NCI-H82 (cell line): Measurements from ENCODE around the gene SLC5A6.

Experiments
- DNase-seq: peaks from one replicate; lab custom pipeline; 2025; lab: John Stamatoyannopoulos, UW

The SLC5A6 gene

DNA sequence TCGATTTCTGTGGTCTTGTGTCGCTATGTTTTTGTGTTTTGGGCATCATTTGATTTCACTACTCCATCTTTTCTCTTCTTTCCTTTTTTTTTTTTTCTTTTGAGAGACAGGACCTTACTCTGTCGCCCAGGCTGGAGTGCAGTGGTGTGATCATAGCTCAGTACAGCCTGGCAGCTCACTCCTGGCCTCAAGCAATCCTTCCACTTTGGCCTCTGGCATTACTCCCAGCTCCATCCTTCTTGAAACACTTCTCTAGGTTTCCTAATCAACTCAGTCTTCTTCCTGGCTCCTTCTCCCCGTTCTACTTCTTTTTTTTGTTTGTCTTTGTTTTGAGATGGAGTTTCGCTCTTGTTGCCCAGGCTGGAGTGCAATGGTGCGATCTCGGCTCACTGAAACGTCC is 36.7 kb downstream of the SLC5A6 start:
- DNase-seq: no peak

DNA sequence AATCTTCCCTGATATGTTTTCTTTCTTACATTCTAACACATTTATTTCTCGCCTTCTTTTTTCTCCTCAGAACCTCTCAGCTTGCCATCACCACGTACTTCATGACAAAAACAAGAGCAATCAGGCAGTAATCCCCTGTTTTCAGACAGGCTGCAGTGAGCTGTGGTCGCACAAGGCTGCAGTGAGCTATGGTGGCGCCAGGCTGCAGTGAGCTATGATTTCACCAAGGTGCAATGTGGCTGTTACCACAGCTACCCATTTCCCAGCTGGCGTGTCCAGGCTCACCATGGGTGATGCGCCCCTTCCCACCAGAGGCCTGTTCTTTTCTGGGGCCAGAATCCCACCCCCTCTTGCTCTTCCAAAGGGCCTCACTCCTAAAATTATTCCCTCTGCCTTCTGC is 37.4 kb downstream of the SLC5A6 start:
- DNase-seq: peak; percentile 33

DNA sequence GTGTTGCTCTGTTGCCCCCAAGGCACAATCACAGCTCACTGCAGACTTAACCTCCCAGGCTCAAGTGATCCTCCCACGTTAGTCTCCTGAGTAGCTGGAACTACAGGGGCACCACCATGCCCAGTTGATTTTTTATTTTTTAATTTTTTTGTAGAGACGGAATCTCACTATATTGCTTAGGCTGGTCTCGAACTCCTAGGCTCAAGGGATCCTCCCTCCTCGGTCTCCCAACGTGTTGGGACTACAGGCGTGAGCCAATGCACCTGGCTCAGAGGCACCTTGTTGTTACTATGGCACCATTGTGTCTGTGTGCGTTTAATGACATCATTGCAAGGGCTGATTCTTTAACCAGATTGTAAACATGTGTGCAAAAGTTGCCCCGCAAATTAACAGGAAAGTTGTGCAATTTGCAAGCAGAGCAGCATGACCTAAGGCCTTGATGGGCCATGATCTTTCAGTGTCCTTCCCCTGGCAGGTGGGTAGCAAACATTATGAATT is 40.7 kb downstream of the SLC5A6 start:
- DNase-seq: no peak

DNA sequence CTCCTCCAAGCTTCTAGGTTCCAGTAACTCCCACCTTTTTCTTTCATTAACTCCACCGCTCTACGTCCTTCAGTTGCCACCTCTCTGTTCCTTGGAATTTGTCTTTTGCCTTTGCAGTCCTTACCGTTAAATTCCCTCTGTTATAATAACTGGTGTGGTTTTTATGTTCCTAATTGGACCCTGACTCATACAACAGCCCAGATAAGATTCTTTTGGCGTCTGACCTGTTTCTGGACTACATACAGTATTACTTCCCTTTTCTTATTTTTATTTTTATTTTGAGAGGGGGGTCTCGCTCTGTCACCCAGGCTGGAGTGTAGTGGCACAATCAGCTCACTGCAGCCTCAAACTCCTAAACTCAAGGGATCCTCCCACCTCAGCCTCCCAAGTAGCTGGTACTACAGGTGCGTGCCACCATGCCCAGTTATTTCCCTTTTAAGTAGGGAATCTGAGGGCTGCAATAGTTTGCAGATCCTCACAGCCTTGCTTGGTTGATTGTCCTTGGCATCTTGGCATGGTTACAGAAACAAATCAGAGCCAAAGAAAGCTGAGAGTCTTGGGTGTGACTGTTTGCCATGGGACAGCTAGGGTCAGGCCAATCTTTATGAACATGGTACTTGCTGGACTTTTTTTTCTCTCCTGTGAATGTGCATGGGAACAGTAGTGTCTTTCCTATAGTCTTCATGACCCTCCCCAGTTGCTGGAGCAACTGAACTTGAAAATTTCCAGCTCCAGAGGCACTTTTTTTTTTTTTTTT is 41.3 kb downstream of the SLC5A6 start:
- no peak for DNase-seq

DNA sequence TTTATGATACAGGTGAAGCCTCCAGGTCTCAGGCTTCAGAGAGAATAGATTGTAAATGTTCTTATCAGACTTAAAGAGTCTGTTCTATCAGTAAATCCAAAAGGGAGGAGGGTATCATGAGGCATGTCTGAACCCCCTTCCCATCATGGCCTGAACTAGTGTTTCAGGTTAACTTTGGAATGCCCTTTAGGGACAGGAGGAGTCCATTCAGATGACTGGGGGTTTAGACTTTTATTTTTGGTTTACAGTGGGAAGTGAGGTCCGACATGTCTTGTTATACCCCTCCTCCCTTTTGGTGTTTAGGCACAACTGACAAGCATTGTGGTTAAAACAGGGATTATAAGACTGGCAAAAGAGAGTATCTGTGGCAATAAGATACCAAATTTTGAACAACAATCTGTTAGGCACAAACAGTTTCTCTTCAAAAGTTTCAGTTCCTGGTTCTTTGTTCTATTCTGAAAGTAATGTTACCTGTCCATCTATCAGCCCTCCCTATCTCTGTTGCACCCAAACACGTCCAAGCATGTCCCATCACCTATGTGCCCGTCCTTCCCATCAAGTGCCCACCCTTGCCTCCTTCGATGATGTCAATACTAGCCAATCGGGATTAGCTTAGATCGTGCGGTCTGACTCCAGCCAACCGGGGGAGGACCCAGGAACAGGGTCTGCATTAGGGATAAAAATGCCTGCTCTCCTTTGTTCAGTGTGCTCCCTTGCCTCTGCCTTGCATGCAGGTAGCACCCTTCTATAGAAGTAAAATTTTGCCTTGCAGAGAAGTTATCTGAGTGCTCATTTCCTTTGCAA is 46.9 kb downstream of the SLC5A6 start:
- DNase-seq: peak; percentile 18

DNA sequence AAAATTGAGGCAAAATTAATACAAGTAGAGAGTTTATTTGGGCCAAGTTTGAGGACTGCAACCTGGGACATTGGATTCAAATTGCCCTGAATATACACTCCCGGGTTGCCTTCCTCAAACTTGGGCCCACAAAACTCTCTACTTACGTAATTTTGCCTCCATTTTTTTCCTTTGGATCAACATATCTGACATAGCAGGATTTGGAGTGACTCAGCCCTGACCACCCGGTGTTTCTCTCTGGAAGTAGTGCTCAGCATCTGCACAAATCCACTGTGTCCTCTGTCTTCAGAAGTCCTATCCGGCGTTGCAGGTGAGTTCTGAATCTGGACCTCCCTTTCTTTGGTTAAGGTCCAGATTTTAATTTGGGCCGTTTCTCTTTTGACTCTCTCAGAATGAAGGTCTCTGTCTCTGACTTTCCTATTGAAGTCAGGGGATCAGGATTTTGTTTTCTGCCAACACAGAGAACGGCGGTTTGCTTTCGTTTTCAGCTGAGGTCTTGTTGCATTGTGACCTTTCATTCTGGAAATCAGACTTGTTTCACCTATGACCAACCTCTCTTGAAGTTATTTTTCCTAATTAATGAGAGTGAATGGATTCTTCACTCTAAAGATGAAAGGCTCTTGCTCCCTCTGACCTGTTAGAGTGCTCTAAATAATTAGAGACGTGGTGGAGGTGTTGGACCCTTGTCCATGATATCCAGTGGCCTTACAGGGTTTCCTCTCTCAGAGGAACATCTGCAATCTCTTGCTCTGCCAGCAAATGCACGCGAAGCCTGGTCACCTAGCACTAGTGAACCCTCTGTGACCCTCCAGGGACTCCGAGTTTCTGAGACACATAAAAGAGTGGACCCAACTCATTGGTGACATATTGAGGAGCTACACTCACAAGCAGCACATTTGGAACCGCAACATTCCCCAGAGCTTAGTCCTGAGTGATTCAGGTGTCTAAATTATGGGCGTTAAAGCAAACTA is 49.6 kb downstream of the SLC5A6 start:
- no peak for DNase-seq

DNA sequence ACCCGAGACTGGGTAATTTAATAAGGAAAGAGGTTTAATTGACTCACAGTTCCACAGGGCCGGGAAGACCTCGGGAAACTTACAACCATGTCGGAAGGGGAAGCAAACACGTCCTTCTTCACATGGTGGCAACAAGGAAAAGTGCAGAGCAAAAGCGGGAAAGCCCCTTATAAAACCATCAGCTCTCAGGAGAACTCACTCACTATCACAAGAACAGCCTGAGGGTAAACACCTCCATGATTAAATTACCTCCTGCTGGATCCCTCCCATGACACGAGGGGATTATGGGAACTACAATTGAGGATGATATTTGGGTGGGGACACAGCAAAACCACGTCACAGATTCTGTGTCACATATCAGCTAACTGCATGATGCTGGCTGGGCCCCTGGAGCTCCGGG is 51.9 kb downstream of the SLC5A6 start:
- no peak for DNase-seq

DNA sequence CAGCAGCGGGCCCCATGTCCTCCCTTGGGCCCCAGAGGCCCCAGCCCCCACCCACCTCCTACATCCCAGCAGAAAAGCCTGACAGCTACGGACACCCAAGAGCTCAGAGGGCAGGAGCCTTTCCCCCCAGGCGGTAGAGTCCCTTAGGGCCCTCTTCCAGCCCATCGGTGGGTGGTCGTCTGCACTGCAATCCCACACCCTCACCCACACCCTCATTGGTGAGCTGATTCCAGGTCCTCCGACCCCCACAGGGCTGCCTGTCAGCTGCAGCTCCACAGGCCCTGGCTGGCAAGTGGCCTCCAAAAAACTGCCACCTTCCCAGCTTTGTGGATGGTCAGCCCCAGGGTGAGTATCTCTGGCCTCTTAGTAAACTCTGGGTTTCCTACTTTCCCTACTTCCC is 52.8 kb downstream of the SLC5A6 start:
- no peak for DNase-seq

DNA sequence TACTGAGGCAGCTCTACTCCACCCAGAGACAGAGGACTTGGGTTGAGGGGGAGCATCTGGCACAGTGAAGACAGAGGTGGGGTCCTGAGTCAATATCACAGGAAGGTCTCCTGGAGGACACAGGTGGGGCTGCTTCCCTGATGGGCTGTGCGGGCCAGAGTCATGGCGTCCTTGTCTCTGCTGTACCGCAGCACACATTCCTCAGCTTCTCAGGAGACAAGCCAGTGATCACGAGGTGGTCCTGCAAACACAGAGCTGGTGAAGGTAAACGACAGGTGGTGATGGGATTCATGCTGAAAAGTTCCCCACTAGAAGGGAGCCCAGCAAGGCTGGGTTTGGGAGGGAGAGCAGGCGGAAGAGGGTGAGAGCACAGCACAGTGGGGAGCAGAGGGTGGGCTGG is 53.6 kb downstream of the SLC5A6 start:
- no peak for DNase-seq

DNA sequence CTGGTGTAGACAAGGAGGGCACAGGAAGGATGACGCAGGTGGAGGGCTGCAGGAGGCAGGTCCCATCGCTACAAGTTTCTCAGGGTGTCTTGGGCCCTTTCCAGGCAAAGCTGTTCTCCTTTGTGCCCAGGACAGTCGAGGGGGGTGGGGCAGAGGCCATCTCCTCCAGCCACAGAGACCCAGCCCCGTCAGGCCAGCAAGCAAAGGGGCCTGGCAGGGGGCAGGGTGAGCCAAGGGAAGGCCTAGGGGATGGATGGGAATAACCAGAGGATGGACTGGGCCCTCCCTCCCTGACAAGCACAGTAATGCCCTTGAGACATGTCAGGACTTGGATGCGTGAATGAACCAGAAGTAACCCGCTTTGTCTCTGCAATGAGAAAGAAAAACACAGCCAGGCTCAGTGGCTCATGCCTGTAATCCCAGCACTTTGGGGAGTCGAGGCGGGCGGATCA is 57.0 kb downstream of the SLC5A6 start:
- DNase-seq: no peak

DNA sequence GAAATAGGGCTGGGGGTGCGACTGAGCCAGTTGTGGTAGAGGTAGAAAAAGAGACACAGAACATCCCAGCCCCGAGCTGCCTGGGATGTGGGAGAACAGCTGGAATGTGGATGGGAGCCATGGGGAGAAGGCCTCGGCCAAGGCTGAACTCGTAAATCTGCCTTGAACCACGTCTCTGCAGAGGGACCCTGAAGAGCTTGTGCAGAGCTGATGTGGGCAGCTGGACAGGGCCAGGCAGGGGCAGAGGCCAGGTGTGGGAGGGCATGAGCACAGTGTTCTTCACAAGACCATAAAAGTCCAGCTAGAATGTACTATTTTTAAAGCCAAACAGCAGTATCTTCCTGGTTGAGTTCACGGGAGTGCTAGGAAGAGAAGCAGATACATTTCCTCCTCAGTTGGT is 57.6 kb downstream of the SLC5A6 start:
- no peak for DNase-seq

DNA sequence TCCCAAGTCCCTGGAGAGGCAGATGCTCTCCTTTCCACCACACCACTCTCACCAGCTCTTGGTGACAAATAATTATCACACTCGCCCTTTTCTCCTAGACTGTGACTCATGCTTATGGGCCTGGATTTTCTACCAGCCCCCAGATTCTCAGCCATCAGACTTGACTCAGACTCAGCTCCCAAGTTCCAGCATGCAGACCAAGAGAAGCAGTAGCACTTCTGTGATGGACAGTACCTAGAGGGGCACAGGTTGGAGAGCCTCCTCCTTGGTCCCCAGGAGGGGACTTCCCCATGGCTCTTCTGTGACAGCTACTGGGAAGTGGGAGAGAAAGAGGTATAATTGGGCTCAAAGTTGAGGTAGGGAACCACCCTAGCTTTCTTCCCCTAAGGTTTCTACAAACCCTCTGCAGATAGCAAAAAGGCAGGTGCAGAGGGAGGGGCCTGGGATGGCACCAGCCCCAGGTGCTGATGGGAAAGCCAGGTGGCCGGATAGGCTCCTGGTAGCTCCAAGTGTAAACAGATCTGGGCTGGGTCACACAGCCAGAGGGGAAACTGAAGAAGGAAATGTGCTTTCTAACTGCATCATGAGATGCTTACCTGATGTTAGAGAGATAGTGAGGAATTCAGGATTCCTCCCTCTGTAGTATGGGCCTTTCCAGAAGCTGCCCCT is 59.1 kb downstream of the SLC5A6 start:
- no peak for DNase-seq

DNA sequence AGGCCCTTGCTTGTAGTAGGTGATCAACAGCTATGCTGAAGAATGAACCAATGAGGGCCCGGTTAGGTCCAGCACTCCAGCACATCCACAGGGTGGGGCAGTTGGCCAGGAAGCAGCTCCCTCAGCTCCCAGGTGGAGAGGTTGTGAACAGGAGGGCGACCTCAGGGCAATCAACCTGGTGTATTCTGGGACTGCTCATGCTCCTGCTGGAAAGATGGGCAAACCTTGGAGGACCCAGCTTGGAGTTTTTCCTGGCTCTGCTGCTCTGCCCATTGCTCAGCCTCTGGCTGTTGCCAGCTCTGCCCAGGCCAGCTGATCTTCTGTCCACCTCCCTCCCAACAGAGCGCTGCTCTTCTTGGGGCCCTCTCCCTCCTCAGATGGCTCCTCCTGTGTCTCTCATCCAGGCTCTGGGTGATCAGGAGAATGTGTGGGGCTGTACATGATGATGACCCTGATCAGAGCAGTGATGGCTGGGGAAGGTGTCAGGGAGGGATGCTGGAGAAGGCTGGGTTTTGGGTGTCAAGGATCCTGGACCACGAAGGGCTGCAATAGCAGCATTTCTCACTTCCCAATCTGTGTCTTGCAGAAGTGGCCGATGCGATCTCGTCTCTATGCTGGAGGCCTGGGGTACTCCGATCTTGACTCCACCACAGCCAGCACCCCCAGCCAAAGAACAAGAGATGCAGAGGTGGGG is 59.8 kb downstream of the SLC5A6 start:
- no peak for DNase-seq

DNA sequence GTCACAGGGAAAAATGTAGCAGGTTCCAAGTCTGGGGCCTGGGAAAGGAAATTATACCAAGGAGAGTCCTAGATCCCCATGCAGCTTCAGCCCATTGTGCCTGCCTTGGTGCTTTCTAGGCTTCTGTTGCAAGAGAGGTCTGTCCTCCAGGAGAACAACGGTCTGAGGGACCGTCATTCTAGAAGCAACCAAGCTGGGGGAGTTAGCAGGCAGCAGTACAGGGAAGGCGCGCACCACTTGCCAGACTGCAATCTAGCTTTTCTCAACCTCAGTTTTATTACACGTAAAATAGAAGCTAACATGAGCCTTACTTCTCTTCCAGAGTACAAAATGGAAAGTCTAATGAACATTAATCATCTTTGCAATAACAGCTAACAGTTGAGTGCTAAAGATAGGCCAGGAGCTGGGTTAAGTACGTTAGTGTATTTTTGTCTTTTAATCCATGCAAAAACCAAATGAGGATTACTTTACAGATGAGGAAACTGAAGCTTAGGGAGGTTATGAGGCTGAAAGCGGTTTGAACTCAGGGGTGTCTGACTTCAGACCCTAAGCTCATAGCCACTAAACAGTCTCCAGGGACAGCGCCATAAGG is 61.3 kb downstream of the SLC5A6 start:
- DNase-seq: peak; percentile 77
